Measurements from ENCODE around the gene PIGC. TPM values are rescaled to one million over a fixed set of nuclear protein-coding genes. Genes with fewer than 3 reads are reported as not detected.

The PIGC gene
- total RNA-seq, 4 donors from 2014 or later, result 19.4 to 23.4 (median 20.9) TPM

GRCh38 chr1:172486805-172487454 is 43.1 kb upstream of the PIGC start:
- intact Hi-C loops (cut with DNase I), result no loop called here
- TF ChIP-seq, protein P1, sequence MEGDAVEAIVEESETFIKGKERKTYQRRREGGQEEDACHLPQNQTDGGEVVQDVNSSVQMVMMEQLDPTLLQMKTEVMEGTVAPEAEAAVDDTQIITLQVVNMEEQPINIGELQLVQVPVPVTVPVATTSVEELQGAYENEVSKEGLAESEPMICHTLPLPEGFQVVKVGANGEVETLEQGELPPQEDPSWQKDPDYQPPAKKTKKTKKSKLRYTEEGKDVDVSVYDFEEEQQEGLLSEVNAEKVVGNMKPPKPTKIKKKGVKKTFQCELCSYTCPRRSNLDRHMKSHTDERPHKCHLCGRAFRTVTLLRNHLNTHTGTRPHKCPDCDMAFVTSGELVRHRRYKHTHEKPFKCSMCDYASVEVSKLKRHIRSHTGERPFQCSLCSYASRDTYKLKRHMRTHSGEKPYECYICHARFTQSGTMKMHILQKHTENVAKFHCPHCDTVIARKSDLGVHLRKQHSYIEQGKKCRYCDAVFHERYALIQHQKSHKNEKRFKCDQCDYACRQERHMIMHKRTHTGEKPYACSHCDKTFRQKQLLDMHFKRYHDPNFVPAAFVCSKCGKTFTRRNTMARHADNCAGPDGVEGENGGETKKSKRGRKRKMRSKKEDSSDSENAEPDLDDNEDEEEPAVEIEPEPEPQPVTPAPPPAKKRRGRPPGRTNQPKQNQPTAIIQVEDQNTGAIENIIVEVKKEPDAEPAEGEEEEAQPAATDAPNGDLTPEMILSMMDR (IDR thresholded peaks at IDR 0.05), result no peak
- no peak for TF ChIP-seq POLR2A (IDR thresholded peaks at IDR 0.05)
- WGBS, 2 donors, result 70 to 78% methylated on average over 3 of the region's 3 CpGs
- Histone ChIP-seq H3K9me3 (no peaks in the 10 kb centered on the region), H3K36me3 (no peaks in the 10 kb centered on the region), H3K27ac (no peak overlapping the region), H3K4me3 (replicated peaks in 1 of 3) (no peak overlapping the region), H3K4me1 (no peaks in the 10 kb centered on the region), H3K27me3 (no peaks in the 10 kb centered on the region)
- DNase-seq, result no peak

DNA sequence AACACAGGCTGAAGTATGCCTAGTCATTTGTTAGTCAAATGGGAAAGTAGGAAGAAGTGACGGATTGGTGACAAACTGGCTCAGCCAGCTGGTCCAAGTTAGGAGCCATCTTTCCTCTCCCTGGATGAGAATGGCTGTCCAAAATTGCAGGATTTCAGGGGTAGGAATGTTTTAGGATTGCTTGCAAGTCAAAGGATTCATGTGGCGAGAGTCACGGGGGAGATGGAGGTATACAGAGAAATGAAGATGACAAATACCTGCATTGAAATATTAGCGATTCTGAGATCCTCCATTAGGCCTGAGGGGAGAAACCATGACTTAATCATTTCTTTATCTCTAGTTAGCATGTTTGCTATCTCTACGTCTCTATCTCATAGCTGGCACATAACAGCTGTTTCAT is 41.8 kb upstream of the PIGC start:
- Histone ChIP-seq H3K4me1 (no peaks in the 10 kb centered on the region), H3K4me3 (replicated peaks in 1 of 3) (no peak overlapping the region), H3K36me3 (no peaks in the 10 kb centered on the region), H3K27ac (no peak overlapping the region), H3K9me3 (no peaks in the 10 kb centered on the region), H3K27me3 (no peaks in the 10 kb centered on the region)
- DNase-seq, result no peak
- 74 to 86% methylated on average over 5 of the region's 5 CpGs for WGBS, 2 donors
- intact Hi-C loops (cut with DNase I), result no loop called here
- no peak for TF ChIP-seq POLR2A (IDR thresholded peaks at IDR 0.05)
- TF ChIP-seq, protein P1 (IDR thresholded peaks at IDR 0.05), result no peak

DNA sequence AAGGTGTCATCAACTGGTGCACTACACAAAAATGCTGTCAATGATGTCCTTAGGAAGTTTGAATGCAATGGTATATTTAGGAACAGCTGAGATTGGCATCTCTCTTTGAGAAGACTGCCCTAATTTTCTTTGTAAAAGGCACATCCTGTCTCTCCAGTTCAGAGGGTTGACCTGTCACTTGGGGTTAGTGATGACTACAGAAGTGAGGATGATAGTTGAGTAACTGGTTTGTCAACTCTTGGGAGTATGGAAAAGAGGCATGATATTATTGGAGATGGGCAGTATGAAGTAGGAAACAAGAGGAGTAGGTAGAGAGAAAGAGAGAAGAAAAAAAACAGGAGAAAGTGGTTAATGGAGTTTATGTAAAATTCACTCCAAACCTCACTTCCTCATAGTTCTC is 40.4 kb upstream of the PIGC start:
- TF ChIP-seq, protein P1 (IDR thresholded peaks at IDR 0.05), result no peak
- no peak for TF ChIP-seq POLR2A (IDR thresholded peaks at IDR 0.05)
- Histone ChIP-seq H3K36me3 (no peaks in the 10 kb centered on the region), H3K4me3 (replicated peaks in 1 of 3) (no peak overlapping the region), H3K9me3 (no peaks in the 10 kb centered on the region), H3K27ac (no peak overlapping the region), H3K27me3 (no peaks in the 10 kb centered on the region), H3K4me1 (no peaks in the 10 kb centered on the region)
- DNase-seq, result no peak
- intact Hi-C loops (cut with DNase I), result no loop called here

DNA sequence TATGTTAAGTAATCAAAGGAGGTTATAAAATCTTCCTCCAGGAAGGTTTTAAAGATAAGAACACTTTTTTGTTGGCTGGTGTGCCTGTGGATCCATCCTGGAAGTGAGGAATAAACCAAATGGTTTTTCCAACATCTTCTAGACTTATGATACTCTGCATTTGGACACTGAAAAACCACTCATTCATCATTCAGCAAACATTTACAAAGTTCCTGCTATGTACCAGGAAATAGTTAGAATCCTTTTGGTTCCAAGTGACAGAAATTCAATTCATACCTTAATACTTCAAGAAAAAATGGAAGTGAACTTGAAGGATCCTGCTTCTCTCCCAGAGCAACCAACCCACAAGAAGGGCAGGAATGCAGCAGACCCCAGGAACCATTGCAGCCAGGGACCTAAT is 39.6 kb upstream of the PIGC start:
- Histone ChIP-seq H3K27ac (no peak overlapping the region), H3K9me3 (no peaks in the 10 kb centered on the region), H3K4me1 (no peaks in the 10 kb centered on the region), H3K4me3 (replicated peaks in 1 of 3) (no peak overlapping the region), H3K27me3 (no peaks in the 10 kb centered on the region), H3K36me3 (no peaks in the 10 kb centered on the region)
- no peak for DNase-seq
- TF ChIP-seq, protein P1 (IDR thresholded peaks at IDR 0.05), result no peak
- TF ChIP-seq POLR2A (IDR thresholded peaks at IDR 0.05), result no peak
- intact Hi-C loops (cut with DNase I), result no loop called here

DNA sequence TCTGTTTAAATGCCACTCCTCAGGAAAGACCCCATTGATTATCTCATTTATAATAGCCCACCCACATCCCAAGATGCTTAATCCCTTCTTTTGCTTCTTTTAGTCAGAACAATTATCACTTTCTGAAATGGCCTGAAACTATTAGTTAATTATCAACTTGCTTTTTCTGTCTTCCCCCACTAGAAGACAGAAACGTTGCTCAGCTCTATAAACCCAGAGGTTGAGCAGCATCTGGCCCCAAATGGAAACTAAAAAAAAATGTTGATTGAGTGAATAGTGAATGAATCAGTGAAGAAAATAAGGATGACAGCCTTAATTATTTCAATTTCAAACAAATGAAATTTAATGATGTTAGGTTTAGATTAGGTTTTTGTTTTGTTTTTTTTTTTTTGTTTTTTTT is 38.2 kb upstream of the PIGC start:
- H3K4me3 ChIP-seq (replicated peaks in 1 of 3), result no peak overlapping the region
- intact Hi-C loops (cut with DNase I), result no loop called here
- H3K4me1 ChIP-seq, result no peaks in the 10 kb centered on the region
- 0 to 25% methylated on average over 1 of the region's 1 CpG for WGBS, 2 donors
- H3K36me3 ChIP-seq, result no peaks in the 10 kb centered on the region
- DNase-seq, result no peak
- no peaks in the 10 kb centered on the region for H3K9me3 ChIP-seq
- H3K27me3 ChIP-seq, result no peaks in the 10 kb centered on the region
- TF ChIP-seq POLR2A (IDR thresholded peaks at IDR 0.05), result no peak
- TF ChIP-seq, protein P1 (IDR thresholded peaks at IDR 0.05), result no peak
- no peak overlapping the region for H3K27ac ChIP-seq

Measured in thyroid gland (tissue), 4 donors.